Gastrocnemius medialis (tissue), 4 donors: ENCODE data around the gene ITPR2. TPM values are rescaled to one million over a fixed set of nuclear protein-coding genes. Genes with fewer than 3 reads are reported as not detected.
"Not testable (repeated sequence)": the region's sequence is repeated elsewhere in the genome, so short reads cannot be mapped to it uniquely, and the experiment has no call there.

Experiments
- ATAC-seq, 2 donors: fragments of 150-250 bp; one replicate each; pipeline ENCODE4 v1.9.1; 2016
- DNase-seq, 2 donors: peaks; one replicate each; pipeline ENCODE4 v3.0.0-alpha.2; 2019
- H3K27ac ChIP-seq, 4 donors: fragments of 200-600 bp; sonication (generic); 1 replicate in 1 of 4; 2 replicates in 3 of 4; pipeline ENCODE4 v1.5.1; 2016 to 2018; ENCODE audit warnings: mild to moderate bottlenecking in 2 of 4, moderate library complexity in 1 of 4
- H3K27me3 ChIP-seq, 3 donors: fragments of 200-600 bp; sonication (generic) in 2 of 3; 1 replicate in 1 of 3; 2 replicates in 2 of 3; pipeline versions ENCODE4 v1.5.1 to v1.6.0; 2016 to 2019; ENCODE audit warnings: mild to moderate bottlenecking in 1 of 3, moderate library complexity in 1 of 3
- H3K36me3 ChIP-seq, 2 donors: fragments of 200-600 bp; sonication (generic) in 1 of 2; one replicate each; pipeline ENCODE4 v1.5.1; 2017 to 2018
- H3K4me1 ChIP-seq, 2 donors: fragments of 200-600 bp; sonication (generic) in 1 of 2; one replicate each; pipeline ENCODE4 v1.5.1; 2016 to 2017; ENCODE audit warnings: mild to moderate bottlenecking in 2 of 2
- H3K4me3 ChIP-seq, 4 donors: fragments of 200-600 bp; sonication (generic) in 3 of 4; 1 replicate in 1 of 4; 2 replicates in 3 of 4; pipeline ENCODE4 v1.5.1; 2016 to 2019; ENCODE audit warnings: mild to moderate bottlenecking in 2 of 4
- H3K9me3 ChIP-seq, 3 donors: fragments of 200-600 bp; sonication (generic) in 2 of 3; 1 replicate in 1 of 3; 2 replicates in 2 of 3; pipeline ENCODE4 v1.5.1; 2016 to 2019
- POLR2A ChIP-seq, 2 donors: fragments of 450-650 bp; IDR thresholded peaks; one replicate each; pipeline ENCODE4 v1.6.1; 2017; ENCODE audit warnings: antibody characterized with exemption in 2 of 2, mild to moderate bottlenecking in 2 of 2, moderate library complexity in 2 of 2
- in situ Hi-C, 4 donors: fragments of 200-750 bp; cut with MboI; loops; one replicate each; pipeline versions ENCODE4 v1.15.0 to v1.8.0; 2017; ENCODE audit warnings: low sequenced_read_pairs in 4 of 4
- intact Hi-C: fragments of 100-400 bp; cut with DNase I; formaldehyde crosslinking; loops from one replicate; pipeline ENCODE4 v1.15.1; 2023; ENCODE audit warnings: low total_unique reads
- total RNA-seq, 4 donors: library from RNA; depleted of rRNA; stranded (reverse); fragments of >200 nt; gene quantifications; one replicate each; pipeline versions ENCODE4 v1.1.0 to v1.2.3, GENCODE V29; 2016
- TF ChIP-seq, protein P1 (sequence below), 5 experiments: fragments of 450-650 bp in 3 of 5; fragments of 200-600 bp in 2 of 5; sonication (generic) in 2 of 5; IDR thresholded peaks in 4 of 5; conservative IDR thresholded peaks in 1 of 5; 1 replicate in 4 of 5; 2 replicates in 1 of 5; pipeline ENCODE4 v1.5.1; 2016 to 2019; ENCODE audit warnings: antibody characterized with exemption in 5 of 5, mild to moderate bottlenecking in 3 of 5, moderate library complexity in 3 of 5

ITPR2 gene
- total RNA-seq, 4 donors from 2014 or later, result 3.8 to 23.8 (median 4.1) TPM

DNA sequence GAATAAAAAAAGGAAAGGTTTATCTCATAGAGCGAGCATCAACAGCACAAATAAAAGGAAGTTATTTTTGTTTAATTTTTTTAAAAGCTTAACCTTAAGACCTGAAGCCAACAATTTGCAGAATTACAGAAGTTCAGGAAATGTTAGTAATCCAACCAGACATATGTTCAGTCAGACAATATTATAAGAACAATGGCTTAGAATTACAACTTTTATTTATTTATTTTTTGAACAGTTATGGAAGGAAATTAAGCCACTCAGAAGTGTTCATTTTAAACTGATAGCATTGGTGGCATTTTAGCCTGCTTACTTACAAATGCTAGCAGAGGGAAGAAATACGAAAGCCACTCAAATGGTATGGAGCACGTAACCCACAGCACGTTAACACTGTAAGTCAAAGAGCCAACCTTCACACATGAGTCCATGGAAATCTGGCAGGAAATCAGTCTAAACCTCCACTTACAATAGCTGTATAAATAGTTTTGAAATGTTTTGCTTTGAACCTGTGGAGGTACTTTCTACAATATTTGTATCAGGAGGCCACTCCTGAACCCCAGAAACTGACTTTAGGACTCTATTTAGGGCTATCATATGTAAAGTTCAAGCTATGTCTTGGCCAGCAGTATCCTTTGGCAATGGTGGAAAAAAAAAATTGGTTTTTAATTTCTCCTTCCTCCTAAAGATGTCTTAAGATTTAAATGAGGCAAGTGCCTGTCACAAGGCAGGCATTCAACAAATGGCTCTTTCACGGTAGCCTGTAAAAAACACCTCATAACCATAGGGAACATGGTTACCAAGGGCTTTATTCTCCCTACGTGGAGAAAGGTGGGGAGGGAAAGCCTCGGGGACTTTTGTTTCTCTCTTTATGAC, 102.3 kb downstream of the ITPR2 start:
- H3K27ac ChIP-seq, result no peak overlapping the region
- in situ Hi-C loops (no loop called here), intact Hi-C loops (no loop called here)
- H3K27me3 ChIP-seq, result no peaks in the 10 kb centered on the region
- ATAC-seq (no peak), DNase-seq (no peak)
- no peaks in the 10 kb centered on the region for H3K36me3 ChIP-seq
- H3K4me3 ChIP-seq, result no peak overlapping the region
- no peaks in the 10 kb centered on the region for H3K9me3 ChIP-seq
- no peak for TF ChIP-seq POLR2A (IDR thresholded peaks at IDR 0.05)
- TF ChIP-seq, protein P1, sequence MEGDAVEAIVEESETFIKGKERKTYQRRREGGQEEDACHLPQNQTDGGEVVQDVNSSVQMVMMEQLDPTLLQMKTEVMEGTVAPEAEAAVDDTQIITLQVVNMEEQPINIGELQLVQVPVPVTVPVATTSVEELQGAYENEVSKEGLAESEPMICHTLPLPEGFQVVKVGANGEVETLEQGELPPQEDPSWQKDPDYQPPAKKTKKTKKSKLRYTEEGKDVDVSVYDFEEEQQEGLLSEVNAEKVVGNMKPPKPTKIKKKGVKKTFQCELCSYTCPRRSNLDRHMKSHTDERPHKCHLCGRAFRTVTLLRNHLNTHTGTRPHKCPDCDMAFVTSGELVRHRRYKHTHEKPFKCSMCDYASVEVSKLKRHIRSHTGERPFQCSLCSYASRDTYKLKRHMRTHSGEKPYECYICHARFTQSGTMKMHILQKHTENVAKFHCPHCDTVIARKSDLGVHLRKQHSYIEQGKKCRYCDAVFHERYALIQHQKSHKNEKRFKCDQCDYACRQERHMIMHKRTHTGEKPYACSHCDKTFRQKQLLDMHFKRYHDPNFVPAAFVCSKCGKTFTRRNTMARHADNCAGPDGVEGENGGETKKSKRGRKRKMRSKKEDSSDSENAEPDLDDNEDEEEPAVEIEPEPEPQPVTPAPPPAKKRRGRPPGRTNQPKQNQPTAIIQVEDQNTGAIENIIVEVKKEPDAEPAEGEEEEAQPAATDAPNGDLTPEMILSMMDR (IDR thresholded peaks at IDR 0.05 in 4 of 5, conservative IDR thresholded peaks at IDR 0.05 in 1 of 5), result no peak
- H3K4me1 ChIP-seq, result peaks cover 6 to 18% of the 10 kb centered on the region in 2 donors

DNA sequence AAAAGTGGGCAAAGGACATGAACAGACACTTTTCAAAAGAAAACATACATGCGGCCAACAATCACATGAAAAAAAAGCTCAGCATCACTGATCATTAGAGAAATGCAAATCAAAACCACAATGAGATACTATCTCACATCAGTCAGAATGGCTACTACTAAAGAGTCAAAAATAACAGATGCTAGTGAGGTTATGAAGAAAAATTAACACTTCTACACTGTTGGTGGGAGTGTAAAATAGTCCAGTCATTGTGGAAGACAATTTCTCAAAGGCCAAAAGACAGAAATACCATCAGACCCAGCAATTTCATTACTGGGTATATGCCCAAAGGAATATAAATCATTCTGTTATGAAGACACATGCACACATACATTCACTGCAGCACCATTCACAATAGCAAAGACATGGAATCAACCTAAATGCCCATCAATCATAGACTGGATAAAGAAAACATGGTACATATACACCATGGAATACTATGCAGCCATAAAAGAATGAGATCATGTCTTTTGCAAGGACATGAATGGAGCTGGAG, 103.8 kb downstream of the ITPR2 start:
- ATAC-seq, H3K4me3 ChIP-seq, in situ Hi-C loops, H3K27ac ChIP-seq, H3K9me3 ChIP-seq, DNase-seq, H3K27me3 ChIP-seq, intact Hi-C loops, H3K36me3 ChIP-seq: not testable (repeated sequence)
- H3K4me1 ChIP-seq, result peaks cover under 1 to 12% of the 10 kb centered on the region in 2 donors

DNA sequence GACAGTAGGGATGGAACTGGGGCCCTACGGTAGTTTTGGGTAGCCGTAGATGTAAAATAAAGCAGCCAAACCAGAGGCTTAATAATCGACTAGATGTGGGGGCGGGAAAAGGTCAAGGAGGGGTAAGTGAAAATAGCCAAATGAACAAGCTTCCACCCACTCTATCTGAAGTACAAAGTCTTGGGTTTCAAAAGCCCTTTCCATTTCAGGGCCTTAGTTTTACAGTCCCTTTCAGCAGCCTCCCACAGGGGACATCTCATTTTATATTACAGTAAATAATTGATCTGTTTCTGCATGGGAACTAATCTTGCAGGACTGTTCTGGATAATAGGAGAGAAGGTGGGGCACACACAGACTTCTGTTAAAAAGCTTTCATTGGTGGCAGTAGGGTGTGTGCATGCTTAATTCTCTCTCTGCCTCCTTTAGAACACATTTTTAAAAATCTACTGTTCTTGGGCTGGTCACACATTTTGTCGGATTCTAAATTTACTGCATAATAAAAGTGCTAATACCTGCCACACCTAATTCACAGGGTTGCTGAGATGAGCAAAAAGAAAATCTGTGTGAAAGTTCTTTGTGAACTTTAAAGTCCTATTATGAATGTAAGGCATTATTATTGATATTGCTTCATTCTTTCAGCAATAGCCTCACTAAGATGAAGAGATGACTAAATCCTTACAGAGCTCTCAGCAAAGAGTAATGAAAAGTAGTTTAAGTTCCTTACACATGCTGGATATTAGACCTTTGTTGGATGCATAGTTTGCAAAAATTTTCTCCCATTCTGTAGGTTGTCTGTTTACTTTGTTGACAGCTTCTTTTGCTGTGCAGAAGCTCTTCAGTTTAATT, 104.6 kb downstream of the ITPR2 start:
- DNase-seq, result no peak
- no peak overlapping the region for H3K4me3 ChIP-seq
- in situ Hi-C loops (no loop called here), intact Hi-C loops (no loop called here)
- no peaks in the 10 kb centered on the region for H3K9me3 ChIP-seq
- H3K27me3 ChIP-seq, result no peaks in the 10 kb centered on the region
- TF ChIP-seq POLR2A (IDR thresholded peaks at IDR 0.05), result no peak
- TF ChIP-seq, protein P1 (IDR thresholded peaks at IDR 0.05 in 4 of 5, conservative IDR thresholded peaks at IDR 0.05 in 1 of 5), result no peak
- H3K36me3 ChIP-seq, result no peaks in the 10 kb centered on the region
- ATAC-seq, result no peak
- no peak overlapping the region for H3K27ac ChIP-seq
- peaks cover 5 to 17% of the 10 kb centered on the region in 2 donors for H3K4me1 ChIP-seq

DNA sequence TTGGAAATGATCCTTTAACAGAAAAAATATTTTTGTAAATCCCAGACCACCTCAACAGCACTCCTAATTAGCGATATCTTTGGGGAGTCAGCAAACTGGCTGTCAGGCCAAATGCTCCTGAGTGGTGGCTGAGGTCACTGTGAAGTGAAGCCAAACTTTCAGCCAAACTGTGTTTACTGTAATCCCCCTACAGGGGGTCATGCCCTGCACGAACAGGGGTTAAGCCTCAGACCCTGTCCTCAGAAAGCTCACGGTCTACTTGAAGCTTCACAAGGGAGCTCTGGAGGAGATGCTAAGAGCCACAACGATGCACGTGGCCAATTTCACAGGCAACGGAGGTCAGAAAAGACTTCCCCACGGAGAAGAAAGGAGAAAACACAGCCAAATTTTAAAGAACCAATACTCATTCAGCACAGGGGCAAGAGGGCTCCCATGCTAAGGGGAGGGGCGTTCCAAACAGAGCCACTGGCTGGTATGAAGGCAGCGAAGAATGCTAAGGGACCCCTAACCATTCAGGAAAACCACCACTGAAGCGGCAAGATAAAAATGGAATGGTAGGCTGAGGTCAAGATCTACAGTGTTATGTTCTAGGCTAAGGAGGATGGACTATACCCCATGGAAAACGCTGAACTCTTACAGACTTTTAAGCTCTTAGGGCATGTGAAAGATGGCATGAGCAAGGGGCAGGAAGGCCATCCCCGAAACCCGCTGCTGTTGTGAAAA, 105.4 kb downstream of the ITPR2 start:
- Histone ChIP-seq H3K27me3 (no peaks in the 10 kb centered on the region), H3K4me1 (peaks cover 5 to 18% of the 10 kb centered on the region in 2 donors), H3K27ac (no peak overlapping the region), H3K36me3 (no peaks in the 10 kb centered on the region), H3K4me3 (no peak overlapping the region), H3K9me3 (no peaks in the 10 kb centered on the region)
- no peak for TF ChIP-seq POLR2A (IDR thresholded peaks at IDR 0.05)
- TF ChIP-seq, protein P1 (IDR thresholded peaks at IDR 0.05 in 4 of 5, conservative IDR thresholded peaks at IDR 0.05 in 1 of 5), result no peak
- no peak for DNase-seq
- in situ Hi-C loops (no loop called here), intact Hi-C loops (no loop called here)
- ATAC-seq, result no peak
